HEK293 (cell line): ENCODE measurements around the gene KLK1.

ENCODE experiments used
- CTCF ChIA-PET: fragments of 350-600 bp; formaldehyde crosslinking; extraction: SDS; loops from one replicate; lab custom pipeline; 2021; ENCODE audit warnings: antibody characterized with exemption; lab: Yijun Ruan, JAX
- POLR2A ChIA-PET: fragments of 300-600 bp; formaldehyde crosslinking; extraction: SDS; loops from one replicate; lab custom pipeline; 2020; ENCODE audit warnings: antibody characterized with exemption, inconsistent platforms; lab: Yijun Ruan, JAX
- H3K27ac ChIP-seq: fragments of 200-500 bp; sonication (Bioruptor generic); 2 replicates; pipeline ENCODE4 v1.5.1; 2014; ENCODE audit warnings: low read depth, low read length, control low read depth, inconsistent platforms; ENCODE audit errors: extremely low read depth
- H3K36me3 ChIP-seq, 2 experiments: fragments of 200-500 bp in 1 of 2; sonication (Bioruptor generic) in 1 of 2; 1 replicate in 1 of 2; 2 replicates in 1 of 2; pipeline ENCODE4 v1.5.1; 2014 to 2017; ENCODE audit warnings: inconsistent platforms in 2 of 2, low read length in 2 of 2; ENCODE audit not compliant: control insufficient read depth in 2 of 2, insufficient read depth in 1 of 2
- H3K4me1 ChIP-seq: fragments of 200-500 bp; sonication (Bioruptor generic); 2 replicates; pipeline ENCODE4 v1.5.1; 2014; ENCODE audit warnings: mild to moderate bottlenecking, low read length, inconsistent platforms; ENCODE audit not compliant: control insufficient read depth, insufficient read depth
- H3K4me3 ChIP-seq: 2 replicates; pipeline ENCODE4 v1.5.1; 2011; ENCODE audit warnings: low read depth, mild to moderate bottlenecking, control low read depth, low read length, moderate library complexity
- H3K9me3 ChIP-seq: fragments of 200-500 bp; sonication (Bioruptor generic); 2 replicates; pipeline ENCODE4 v1.5.1; 2014; ENCODE audit warnings: low read depth, low read length, inconsistent platforms; ENCODE audit not compliant: control insufficient read depth, insufficient read depth
- GFI1B ChIP-seq: fragments of 450-650 bp; formaldehyde crosslinking; IDR thresholded peaks from 2 replicates; pipeline ENCODE4 v1.5.1; 2016; ENCODE audit warnings: missing biosample characterization, missing genetic modification characterization
- HOXD13 ChIP-seq: sonication (generic); formaldehyde crosslinking; IDR thresholded peaks from 2 replicates; pipeline ENCODE4 v1.8.0; 2022; ENCODE audit warnings: missing genetic modification reagents, borderline replicate concordance
- KLF10 ChIP-seq: fragments of 450-650 bp; IDR thresholded peaks from 2 replicates; pipeline ENCODE4 v1.5.1; 2018; ENCODE audit warnings: missing biosample characterization, mild to moderate bottlenecking, missing genetic modification characterization
- SCRT1 ChIP-seq: fragments of 450-650 bp; formaldehyde crosslinking; IDR thresholded peaks from 2 replicates; pipeline ENCODE4 v1.5.1; 2016; ENCODE audit warnings: missing biosample characterization, missing genetic modification characterization, borderline replicate concordance
- SP3 ChIP-seq: fragments of 450-650 bp; formaldehyde crosslinking; IDR thresholded peaks from 2 replicates; pipeline ENCODE4 v1.5.1; 2016; ENCODE audit warnings: missing biosample characterization, missing genetic modification characterization
- ZBTB7A ChIP-seq: fragments of 450-650 bp; formaldehyde crosslinking; IDR thresholded peaks from 2 replicates; pipeline ENCODE4 v1.5.1; 2016; ENCODE audit warnings: low read depth, missing biosample characterization, missing genetic modification characterization
- ZFP69B ChIP-seq: fragments of 450-650 bp; formaldehyde crosslinking; IDR thresholded peaks from 2 replicates; pipeline ENCODE4 v1.5.1; 2016; ENCODE audit warnings: missing biosample characterization, missing genetic modification characterization
- ZNF121 ChIP-seq: fragments of 450-650 bp; formaldehyde crosslinking; IDR thresholded peaks from 2 replicates; pipeline ENCODE4 v1.5.1; 2016; ENCODE audit warnings: missing biosample characterization, missing genetic modification characterization
- ZNF155 ChIP-seq: fragments of 450-650 bp; formaldehyde crosslinking; IDR thresholded peaks from 2 replicates; pipeline ENCODE4 v1.5.1; 2016; ENCODE audit warnings: missing biosample characterization, missing genetic modification characterization
- ZNF292 ChIP-seq: fragments of 450-650 bp; formaldehyde crosslinking; IDR thresholded peaks from 2 replicates; pipeline ENCODE4 v1.5.1; 2016; ENCODE audit warnings: low read depth, missing biosample characterization, missing genetic modification characterization, borderline replicate concordance
- ZNF514 ChIP-seq: fragments of 450-650 bp; formaldehyde crosslinking; IDR thresholded peaks from 2 replicates; pipeline ENCODE4 v1.5.1; 2016; ENCODE audit warnings: missing biosample characterization, missing genetic modification characterization
- ZNF548 ChIP-seq: fragments of 450-650 bp; formaldehyde crosslinking; IDR thresholded peaks from 2 replicates; pipeline ENCODE4 v1.5.1; 2016; ENCODE audit warnings: missing biosample characterization, missing genetic modification characterization
- ZNF792 ChIP-seq: fragments of 450-650 bp; formaldehyde crosslinking; IDR thresholded peaks from 2 replicates; pipeline ENCODE4 v1.5.1; 2016; ENCODE audit warnings: missing biosample characterization, missing genetic modification characterization
- ZNF830 ChIP-seq: fragments of 450-650 bp; IDR thresholded peaks from 2 replicates; pipeline ENCODE4 v1.5.0; 2018; ENCODE audit warnings: missing biosample characterization, missing genetic modification characterization, low read depth, mild to moderate bottlenecking, moderate library complexity
- TF ChIP-seq, protein P1 (sequence below): fragments of 450-650 bp; formaldehyde crosslinking; IDR thresholded peaks from 2 replicates; pipeline ENCODE4 v1.5.1; 2016; ENCODE audit warnings: missing biosample characterization, missing genetic modification characterization
- TF ChIP-seq, protein P2 (sequence below): fragments of 450-650 bp; formaldehyde crosslinking; IDR thresholded peaks from 2 replicates; pipeline ENCODE4 v1.5.1; 2016; ENCODE audit warnings: missing biosample characterization, missing genetic modification characterization
- TF ChIP-seq, protein P3 (sequence below): fragments of 450-650 bp; formaldehyde crosslinking; IDR thresholded peaks from 2 replicates; pipeline ENCODE4 v1.5.1; 2017; ENCODE audit warnings: missing biosample characterization, missing genetic modification characterization
- TF ChIP-seq, protein P4 (sequence below): fragments of 450-650 bp; IDR thresholded peaks from 2 replicates; pipeline ENCODE4 v1.5.1; 2018; ENCODE audit warnings: missing biosample characterization, mild to moderate bottlenecking, missing genetic modification characterization
- TF ChIP-seq, protein P5 (sequence below): fragments of 450-650 bp; formaldehyde crosslinking; IDR thresholded peaks from 2 replicates; pipeline ENCODE4 v1.5.1; 2017; ENCODE audit warnings: missing biosample characterization, mild to moderate bottlenecking, missing genetic modification characterization, moderate library complexity

Gene KLK1

DNA sequence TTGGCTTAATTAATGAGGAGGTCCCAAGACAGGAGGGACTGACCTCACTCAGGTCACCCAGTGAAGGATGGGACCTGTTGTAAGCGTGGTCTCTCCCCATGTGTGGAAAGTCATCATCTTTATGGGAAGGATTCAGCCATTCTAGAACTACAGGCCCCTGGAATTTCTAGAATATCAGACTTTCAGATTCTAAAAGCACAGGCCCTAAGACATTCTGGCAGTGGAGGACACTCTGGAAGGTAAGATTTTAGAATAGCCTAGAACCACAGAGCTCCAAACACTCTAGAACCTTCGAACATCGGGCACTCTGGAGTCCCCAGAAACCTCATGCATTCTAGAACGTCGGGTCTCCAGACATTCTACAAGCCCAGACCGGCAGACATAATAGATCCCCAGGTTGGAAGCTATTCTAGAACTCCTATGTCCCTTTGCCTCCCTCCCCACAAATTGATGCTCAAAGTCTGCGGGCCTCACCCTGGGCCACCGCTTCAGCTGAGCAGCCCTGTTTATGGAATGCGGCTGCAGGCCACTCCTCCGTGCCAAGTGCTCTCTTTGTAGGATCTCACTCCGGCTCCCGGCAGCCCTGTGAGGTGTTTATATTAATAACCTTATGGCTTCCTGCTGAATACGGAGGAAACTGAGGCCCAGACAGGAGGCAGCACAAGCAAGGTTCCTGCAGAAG, 11.7 kb upstream of the KLK1 start:
- ChIA-PET CTCF (interaction anchor here (0.6 to 0.9 kb wide), 2 partner anchors 257 to 278 kb away, joined by 5 to 7 read pairs; no protein-coding TSS in a partner anchor), POLR2A (interaction anchor here (3.0 kb wide), 1 partner anchor 31 kb away, joined by 10 read pairs; no protein-coding TSS in a partner anchor)
- peak overlapping the region; percentile 4; the same call in 1 of the 2 replicates for H3K27ac ChIP-seq
- no peaks in the 10 kb centered on the region for H3K36me3 ChIP-seq
- no peaks in the 10 kb centered on the region for H3K9me3 ChIP-seq
- TF ChIP-seq ZFP69B (tag by site-specific recombination), result no peak
- TF ChIP-seq ZNF121 (tag by site-specific recombination), result 0 out of 2 replicates have a peak, but pooled peaks have one; percentile 45
- 0 out of 2 replicates have a peak, but pooled peaks have one; percentile 18 for TF ChIP-seq ZNF548 (tag by site-specific recombination)
- no peaks in the 10 kb centered on the region; the same call in 1 of the 2 replicates for H3K4me1 ChIP-seq
- H3K4me3 ChIP-seq, result peak overlapping the region; percentile 63

DNA sequence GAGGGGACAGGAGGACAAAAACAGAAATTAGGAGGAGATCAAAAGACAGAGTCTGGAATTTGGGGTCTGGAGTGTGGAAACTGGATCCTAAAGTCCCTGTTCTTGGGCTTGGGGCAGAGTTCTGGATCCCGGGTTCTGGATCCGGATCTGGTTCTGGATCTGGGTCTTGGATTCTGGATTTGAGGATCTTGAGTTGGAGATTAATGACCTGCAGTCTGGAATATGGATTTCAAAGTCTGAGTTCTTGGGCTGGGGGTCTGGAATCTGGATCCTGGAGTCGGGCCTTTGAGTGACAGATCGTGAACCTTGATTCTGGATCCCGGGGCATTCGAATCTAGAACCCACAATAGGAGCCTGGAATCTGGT, 10.2 kb upstream of the KLK1 start:
- Histone ChIP-seq H3K4me1 (no peaks in the 10 kb centered on the region; the same call in 1 of the 2 replicates), H3K4me3 (no peak overlapping the region), H3K36me3 (no peaks in the 10 kb centered on the region), H3K9me3 (no peaks in the 10 kb centered on the region), H3K27ac (no peak overlapping the region)
- POLR2A ChIA-PET, result interaction anchor here (3.0 kb wide), 1 partner anchor 29 kb away, joined by 10 read pairs; no protein-coding TSS in a partner anchor
- TF ChIP-seq ZNF830 (tag by site-specific recombination), result no peak
- no peak for TF ChIP-seq ZNF514 (tag by site-specific recombination)
- TF ChIP-seq GFI1B (tag by site-specific recombination), result no peak
- TF ChIP-seq, protein P1, sequence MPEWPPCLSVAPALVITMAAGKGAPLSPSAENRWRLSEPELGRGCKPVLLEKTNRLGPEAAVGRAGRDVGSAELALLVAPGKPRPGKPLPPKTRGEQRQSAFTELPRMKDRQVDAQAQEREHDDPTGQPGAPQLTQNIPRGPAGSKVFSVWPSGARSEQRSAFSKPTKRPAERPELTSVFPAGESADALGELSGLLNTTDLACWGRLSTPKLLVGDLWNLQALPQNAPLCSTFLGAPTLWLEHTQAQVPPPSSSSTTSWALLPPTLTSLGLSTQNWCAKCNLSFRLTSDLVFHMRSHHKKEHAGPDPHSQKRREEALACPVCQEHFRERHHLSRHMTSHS (tag by site-specific recombination), result no peak
- TF ChIP-seq ZBTB7A (tag by site-specific recombination), result no peak
- TF ChIP-seq HOXD13, result no peak
- no peak for TF ChIP-seq ZNF292 (tag by site-specific recombination)
- no peak for TF ChIP-seq SP3 (tag by site-specific recombination)
- TF ChIP-seq, protein P2, sequence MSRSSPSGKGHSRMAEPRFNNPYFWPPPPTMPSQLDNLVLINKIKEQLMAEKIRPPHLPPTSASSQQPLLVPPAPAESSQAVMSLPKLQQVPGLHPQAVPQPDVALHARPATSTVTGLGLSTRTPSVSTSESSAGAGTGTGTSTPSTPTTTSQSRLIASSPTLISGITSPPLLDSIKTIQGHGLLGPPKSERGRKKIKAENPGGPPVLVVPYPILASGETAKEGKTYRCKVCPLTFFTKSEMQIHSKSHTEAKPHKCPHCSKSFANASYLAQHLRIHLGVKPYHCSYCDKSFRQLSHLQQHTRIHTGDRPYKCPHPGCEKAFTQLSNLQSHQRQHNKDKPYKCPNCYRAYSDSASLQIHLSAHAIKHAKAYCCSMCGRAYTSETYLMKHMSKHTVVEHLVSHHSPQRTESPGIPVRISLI, result no peak
- no peak for TF ChIP-seq KLF10 (tag by site-specific recombination)
- TF ChIP-seq, protein P3, sequence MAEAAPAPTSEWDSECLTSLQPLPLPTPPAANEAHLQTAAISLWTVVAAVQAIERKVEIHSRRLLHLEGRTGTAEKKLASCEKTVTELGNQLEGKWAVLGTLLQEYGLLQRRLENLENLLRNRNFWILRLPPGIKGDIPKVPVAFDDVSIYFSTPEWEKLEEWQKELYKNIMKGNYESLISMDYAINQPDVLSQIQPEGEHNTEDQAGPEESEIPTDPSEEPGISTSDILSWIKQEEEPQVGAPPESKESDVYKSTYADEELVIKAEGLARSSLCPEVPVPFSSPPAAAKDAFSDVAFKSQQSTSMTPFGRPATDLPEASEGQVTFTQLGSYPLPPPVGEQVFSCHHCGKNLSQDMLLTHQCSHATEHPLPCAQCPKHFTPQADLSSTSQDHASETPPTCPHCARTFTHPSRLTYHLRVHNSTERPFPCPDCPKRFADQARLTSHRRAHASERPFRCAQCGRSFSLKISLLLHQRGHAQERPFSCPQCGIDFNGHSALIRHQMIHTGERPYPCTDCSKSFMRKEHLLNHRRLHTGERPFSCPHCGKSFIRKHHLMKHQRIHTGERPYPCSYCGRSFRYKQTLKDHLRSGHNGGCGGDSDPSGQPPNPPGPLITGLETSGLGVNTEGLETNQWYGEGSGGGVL (tag by site-specific recombination), result no peak
- no peak for TF ChIP-seq ZNF792 (tag by site-specific recombination)
- TF ChIP-seq, protein P4, sequence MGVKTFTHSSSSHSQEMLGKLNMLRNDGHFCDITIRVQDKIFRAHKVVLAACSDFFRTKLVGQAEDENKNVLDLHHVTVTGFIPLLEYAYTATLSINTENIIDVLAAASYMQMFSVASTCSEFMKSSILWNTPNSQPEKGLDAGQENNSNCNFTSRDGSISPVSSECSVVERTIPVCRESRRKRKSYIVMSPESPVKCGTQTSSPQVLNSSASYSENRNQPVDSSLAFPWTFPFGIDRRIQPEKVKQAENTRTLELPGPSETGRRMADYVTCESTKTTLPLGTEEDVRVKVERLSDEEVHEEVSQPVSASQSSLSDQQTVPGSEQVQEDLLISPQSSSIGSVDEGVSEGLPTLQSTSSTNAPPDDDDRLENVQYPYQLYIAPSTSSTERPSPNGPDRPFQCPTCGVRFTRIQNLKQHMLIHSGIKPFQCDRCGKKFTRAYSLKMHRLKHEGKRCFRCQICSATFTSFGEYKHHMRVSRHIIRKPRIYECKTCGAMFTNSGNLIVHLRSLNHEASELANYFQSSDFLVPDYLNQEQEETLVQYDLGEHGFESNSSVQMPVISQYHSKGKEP (tag by site-specific recombination), result no peak
- TF ChIP-seq, protein P5, sequence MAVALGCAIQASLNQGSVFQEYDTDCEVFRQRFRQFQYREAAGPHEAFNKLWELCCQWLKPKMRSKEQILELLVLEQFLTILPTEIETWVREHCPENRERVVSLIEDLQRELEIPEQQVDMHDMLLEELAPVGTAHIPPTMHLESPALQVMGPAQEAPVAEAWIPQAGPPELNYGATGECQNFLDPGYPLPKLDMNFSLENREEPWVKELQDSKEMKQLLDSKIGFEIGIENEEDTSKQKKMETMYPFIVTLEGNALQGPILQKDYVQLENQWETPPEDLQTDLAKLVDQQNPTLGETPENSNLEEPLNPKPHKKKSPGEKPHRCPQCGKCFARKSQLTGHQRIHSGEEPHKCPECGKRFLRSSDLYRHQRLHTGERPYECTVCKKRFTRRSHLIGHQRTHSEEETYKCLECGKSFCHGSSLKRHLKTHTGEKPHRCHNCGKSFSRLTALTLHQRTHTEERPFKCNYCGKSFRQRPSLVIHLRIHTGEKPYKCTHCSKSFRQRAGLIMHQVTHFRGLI (tag by site-specific recombination), result no peak
- TF ChIP-seq SCRT1 (tag by site-specific recombination), result no peak
- TF ChIP-seq ZNF548 (tag by site-specific recombination), result no peak
- no peak for TF ChIP-seq ZNF155
- CTCF ChIA-PET, result interaction anchor here (0.6 to 0.7 kb wide), 3 partner anchors 88 to 473 kb away, joined by 3 to 4 read pairs (median 3); partner anchors contain the start of gene KLK12
